Superior temporal gyrus (tissue), 1 donor: ENCODE results near the gene PTK7.
"Not testable (repeated sequence)": the region's sequence is repeated elsewhere in the genome, so short reads cannot be mapped to it uniquely, and the experiment has no call there.

Source experiments
- DNase-seq: peaks from one replicate; pipeline ENCODE4 v3.0.0-alpha.2; 2016; ENCODE audit errors: extremely low spot score

The PTK7 gene

DNA sequence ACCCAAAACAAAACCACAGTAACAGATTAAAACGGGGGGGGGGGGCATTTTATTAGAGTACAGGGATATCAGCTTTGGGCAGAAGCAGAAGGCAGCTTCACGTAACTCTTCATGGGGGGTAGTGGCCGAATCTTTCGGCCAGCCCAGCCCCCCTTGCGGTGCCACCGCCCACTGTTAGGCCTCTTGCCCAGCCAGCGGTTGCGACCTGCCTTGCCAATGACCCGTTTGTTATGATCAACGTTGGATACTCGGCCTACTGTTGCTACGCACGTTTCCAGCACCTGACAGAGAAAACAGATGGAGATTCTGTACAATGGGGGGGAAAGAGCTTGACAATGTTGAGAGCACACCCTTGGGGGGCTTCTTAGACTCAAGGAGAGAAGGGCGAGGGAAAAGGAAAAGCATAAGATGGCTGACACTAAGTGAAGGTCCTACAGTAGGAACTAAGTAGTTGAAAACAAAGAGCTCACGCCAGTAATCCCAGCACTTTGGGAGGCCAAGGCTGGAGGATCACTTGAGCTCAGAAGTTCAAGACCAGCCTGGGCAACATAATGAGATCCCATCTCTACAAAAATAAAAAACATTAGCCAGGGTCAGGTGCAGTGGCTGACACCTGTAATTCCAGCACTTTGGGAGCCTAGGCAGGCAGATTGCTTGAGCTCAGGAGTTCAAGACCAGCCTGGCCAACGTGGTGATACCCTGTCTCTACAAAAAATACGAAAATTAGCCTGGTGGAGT, 21.7 kb upstream of the PTK7 start:
- no peak for DNase-seq

GRCh38 chr6:43055966-43056365, 20.1 kb upstream of the PTK7 start:
- DNase-seq = no peak

- DNase-seq = no peak
Measured at GRCh38 chr6:43058531-43058930, 17.6 kb upstream of the PTK7 start.

GRCh38 chr6:43059168-43060033, 16.7 kb upstream of the PTK7 start, which contains the start of the genes KLC4 and MRPL2:
Gene KLC4, plus strand, starts transcription at chr6:43059631. Its CDS starts 1,705 bp downstream, at chr6:43061336.
Gene MRPL2, minus strand, starts transcription at chr6:43059434. Its CDS starts 53 bp downstream, at chr6:43059381.
- peak; percentile 99 for DNase-seq

DNA sequence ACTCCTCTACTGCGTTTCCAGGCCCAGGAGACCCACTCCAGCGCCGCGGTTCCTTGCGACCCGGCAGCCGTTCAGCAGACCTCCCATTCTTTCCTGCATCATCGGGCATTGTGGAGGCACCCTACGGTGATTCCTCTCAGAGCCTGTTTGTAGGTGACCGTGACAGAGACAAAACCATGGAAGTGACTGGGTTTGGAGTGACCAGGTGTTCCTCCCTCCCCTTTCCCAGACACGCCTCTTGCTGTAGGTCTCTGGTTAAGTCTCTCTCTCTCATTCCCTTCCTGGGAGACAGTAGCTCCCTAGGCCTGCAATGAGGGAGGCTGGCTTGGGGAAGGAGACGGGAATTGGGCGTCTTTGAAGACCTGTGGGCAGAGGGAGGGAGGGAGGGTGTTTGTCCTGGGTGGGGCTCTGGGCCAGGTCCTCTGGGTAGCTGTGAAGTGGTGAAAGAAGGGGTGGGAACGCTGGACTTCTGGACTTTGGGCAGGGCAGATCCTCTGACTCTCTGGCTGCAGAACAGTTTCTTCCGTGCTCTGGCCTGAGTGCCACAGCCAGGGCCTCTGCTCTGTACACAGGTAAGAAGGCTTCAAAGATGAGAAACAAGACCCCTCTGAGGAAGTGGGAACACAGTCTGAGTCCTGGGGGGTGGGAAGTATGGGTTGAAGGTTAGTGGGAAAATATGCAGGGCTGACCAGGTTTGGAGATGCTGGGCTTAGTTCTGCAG, 15.9 kb upstream of the PTK7 start:
- no peak for DNase-seq

DNA sequence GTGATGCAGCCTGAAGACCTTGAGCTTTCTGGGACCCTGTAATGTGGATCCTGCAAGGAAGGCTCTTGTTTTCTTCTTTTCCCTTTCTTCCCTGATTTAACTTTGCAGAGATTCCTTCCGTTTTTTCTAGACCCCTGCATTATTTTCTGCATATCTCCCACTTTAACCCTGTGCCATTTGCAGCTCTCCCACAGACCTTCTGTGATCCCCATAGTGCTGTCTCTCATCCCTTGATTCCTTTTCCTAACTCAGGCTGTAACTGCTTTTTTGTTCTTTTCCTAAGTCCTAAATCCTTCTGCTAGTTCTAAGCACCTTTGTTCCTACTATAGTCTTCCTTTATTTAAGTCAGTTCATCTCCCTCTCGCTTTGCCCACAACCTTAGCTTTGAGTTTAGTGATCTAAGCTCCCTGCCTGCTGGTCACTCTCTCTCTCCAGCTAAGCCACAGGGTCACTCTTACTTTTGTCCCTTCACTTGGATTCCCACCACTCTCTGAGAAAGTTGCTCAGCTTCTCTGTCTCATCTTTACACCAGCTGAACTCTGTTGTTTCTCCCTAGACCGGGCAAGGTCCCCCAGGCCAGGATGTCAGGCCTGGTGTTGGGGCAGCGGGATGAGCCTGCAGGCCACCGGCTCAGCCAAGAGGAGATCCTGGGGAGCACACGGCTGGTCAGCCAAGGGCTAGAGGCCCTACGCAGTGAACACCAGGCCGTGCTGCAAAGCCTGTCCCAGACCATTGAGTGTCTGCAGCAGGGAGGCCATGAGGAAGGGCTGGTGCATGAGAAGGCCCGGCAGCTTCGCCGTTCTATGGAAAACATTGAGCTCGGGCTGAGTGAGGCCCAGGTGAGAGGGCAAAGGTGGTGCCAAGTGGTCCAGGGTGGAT, 15.1 kb upstream of the PTK7 start:
- DNase-seq = no peak

GRCh38 chr6:43061861-43062260, 14.3 kb upstream of the PTK7 start:
- DNase-seq = no peak

GRCh38 chr6:43062818-43063217, 13.3 kb upstream of the PTK7 start:
- no peak for DNase-seq

- no peak for DNase-seq
Measured at GRCh38 chr6:43070028-43070632, 6.0 kb upstream of the PTK7 start.

- no peak for DNase-seq
Measured at GRCh38 chr6:43074847-43075669, 1.1 kb upstream of the PTK7 start.

GRCh38 chr6:43076464-43077332, 584 bp downstream of the PTK7 start:
- no peak for DNase-seq

DNA sequence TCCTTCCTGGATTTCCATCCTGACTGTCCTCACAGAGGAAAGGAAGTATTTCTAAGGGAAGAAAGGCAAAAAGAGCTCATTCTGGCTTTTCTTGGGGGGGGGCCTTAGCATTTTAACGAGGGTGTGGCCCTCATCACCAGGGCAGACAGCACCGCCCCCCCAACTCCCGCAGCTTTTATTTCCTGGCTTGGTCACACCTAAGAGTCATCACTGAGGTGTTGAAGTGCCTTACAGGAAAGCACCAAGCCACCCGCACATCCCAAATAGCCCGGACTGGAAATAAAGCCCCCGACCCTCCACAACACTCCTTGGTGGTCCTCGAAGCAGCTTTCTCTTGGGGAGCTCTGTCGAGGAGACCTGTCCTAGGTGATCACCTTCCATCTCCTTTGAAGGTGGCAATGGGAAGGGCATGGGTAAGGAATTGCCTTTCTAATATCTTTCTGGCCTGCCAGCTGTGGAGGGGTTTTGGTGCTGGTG, 1.3 kb downstream of the PTK7 start:
- no peak for DNase-seq

- no peak for DNase-seq
Measured at GRCh38 chr6:43077981-43078511, 1.9 kb downstream of the PTK7 start.

GRCh38 chr6:43078691-43079090, 2.6 kb downstream of the PTK7 start:
- no peak for DNase-seq

GRCh38 chr6:43081043-43081442, 4.9 kb downstream of the PTK7 start:
- no peak for DNase-seq

GRCh38 chr6:43081922-43082321, 5.8 kb downstream of the PTK7 start:
- DNase-seq = not testable (repeated sequence)

DNA sequence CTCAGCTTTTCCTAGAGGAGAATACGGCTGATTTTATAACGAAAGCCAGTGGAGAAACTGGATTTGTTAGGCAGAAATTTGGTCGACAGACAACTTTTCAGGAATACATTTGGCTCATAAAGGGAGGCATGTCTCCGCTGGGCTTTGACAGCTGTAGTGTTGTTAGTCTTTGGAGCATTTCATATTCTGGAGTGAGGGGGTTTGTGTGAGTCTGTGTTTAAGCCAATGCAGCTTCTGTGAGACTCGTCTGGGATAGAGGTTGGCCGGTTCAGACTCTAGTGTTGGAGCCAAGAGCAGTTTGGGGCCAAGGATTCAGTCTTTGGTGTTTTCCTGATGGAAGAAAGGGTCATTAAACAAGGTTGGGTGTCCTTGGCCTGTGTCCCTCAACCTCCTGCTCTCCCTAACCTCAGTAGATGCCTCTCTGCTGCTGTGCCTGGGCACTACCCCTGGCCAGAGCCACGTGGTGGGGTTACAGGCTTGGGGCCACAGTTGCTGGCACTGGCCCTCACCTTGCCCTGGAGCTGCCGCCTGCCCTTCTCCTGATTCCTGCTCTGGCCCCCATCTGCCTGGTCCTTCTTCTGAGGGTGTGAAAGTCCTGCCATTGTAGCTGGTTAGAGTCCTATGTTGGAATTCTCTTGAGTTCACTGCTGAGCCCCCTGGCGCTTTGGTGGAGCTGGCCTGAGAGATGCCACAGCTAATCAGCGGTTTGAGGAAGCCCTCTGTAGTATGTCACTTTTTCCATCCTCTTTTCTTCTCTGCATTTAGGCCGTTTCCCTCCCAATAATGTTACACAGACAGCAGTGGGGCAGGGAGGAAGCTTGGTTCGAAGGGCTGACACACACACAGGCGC, 6.9 kb downstream of the PTK7 start:
- DNase-seq = no peak
